ENCODE results near the gene TAPBPL.
"Not testable (repeated sequence)": the region's sequence is repeated elsewhere in the genome, so short reads cannot be mapped to it uniquely, and the experiment has no call there.

TAPBPL gene

GRCh38 chr12:6462234-6462995 is 10.6 kb downstream of the TAPBPL start:
- Histone ChIP-seq H3K4me1 (ENCODE audit: control insufficient read depth in 1 of 2, insufficient read depth in 2 of 2, low read length in 2 of 2) (peaks cover 36 to 43% of the 10 kb centered on the region in 2 donors), H3K4me3 (ENCODE audit: low read depth in 1 of 2, low read length in 2 of 2) (no peak overlapping the region), H3K36me3 (ENCODE audit: control insufficient read depth in 1 of 2, insufficient read depth in 2 of 2, low read length in 2 of 2) (peaks cover 50 to 87% of the 10 kb centered on the region in 2 donors), H3K27ac (ENCODE audit: low read depth, low read length) (no peak overlapping the region), H3K27me3 (ENCODE audit: control insufficient read depth in 1 of 2, insufficient read depth in 2 of 2, low read length in 2 of 2) (no peaks in the 10 kb centered on the region), H3K9me3 (ENCODE audit: control insufficient read depth in 1 of 2, low read length in 2 of 2) (no peaks in the 10 kb centered on the region), H3K9ac (ENCODE audit: low read depth in 1 of 2, low read length in 2 of 2) (peak overlapping the region in 1 of 2 donors; percentile 9)

- peaks cover 41 to 43% of the 10 kb centered on the region in 2 donors for H3K4me1 ChIP-seq (ENCODE audit: control insufficient read depth in 1 of 2, insufficient read depth in 2 of 2, low read length in 2 of 2)
- peak overlapping the region in 1 of 2 donors; percentile 2 for H3K9ac ChIP-seq (ENCODE audit: low read depth in 1 of 2, low read length in 2 of 2)
- H3K4me3 ChIP-seq (ENCODE audit: low read depth in 1 of 2, low read length in 2 of 2), result no peak overlapping the region
- H3K36me3 ChIP-seq (ENCODE audit: control insufficient read depth in 1 of 2, insufficient read depth in 2 of 2, low read length in 2 of 2), result peaks cover 44 to 80% of the 10 kb centered on the region in 2 donors
- no peak overlapping the region for H3K27ac ChIP-seq (ENCODE audit: low read depth, low read length)
- no peaks in the 10 kb centered on the region for H3K9me3 ChIP-seq (ENCODE audit: control insufficient read depth in 1 of 2, low read length in 2 of 2)
- H3K27me3 ChIP-seq (ENCODE audit: control insufficient read depth in 1 of 2, insufficient read depth in 2 of 2, low read length in 2 of 2), result no peaks in the 10 kb centered on the region
Observed at GRCh38 chr12:6463216-6463615, 11.4 kb downstream of the TAPBPL start.

GRCh38 chr12:6463858-6464257 is 12.0 kb downstream of the TAPBPL start:
- Histone ChIP-seq H3K4me3 (ENCODE audit: low read depth in 1 of 2, low read length in 2 of 2) (no peak overlapping the region), H3K27me3 (ENCODE audit: control insufficient read depth in 1 of 2, insufficient read depth in 2 of 2, low read length in 2 of 2) (no peaks in the 10 kb centered on the region), H3K36me3 (ENCODE audit: control insufficient read depth in 1 of 2, insufficient read depth in 2 of 2, low read length in 2 of 2) (peaks cover 38 to 74% of the 10 kb centered on the region in 2 donors), H3K4me1 (ENCODE audit: control insufficient read depth in 1 of 2, insufficient read depth in 2 of 2, low read length in 2 of 2) (peaks cover 47 to 48% of the 10 kb centered on the region in 2 donors), H3K9ac (ENCODE audit: low read depth in 1 of 2, low read length in 2 of 2) (no peak overlapping the region), H3K27ac (ENCODE audit: low read depth, low read length) (no peak overlapping the region), H3K9me3 (ENCODE audit: control insufficient read depth in 1 of 2, low read length in 2 of 2) (no peaks in the 10 kb centered on the region)

GRCh38 chr12:6464531-6464930 is 12.7 kb downstream of the TAPBPL start:
- peaks cover 32 to 67% of the 10 kb centered on the region in 2 donors for H3K36me3 ChIP-seq (ENCODE audit: control insufficient read depth in 1 of 2, insufficient read depth in 2 of 2, low read length in 2 of 2)
- no peaks in the 10 kb centered on the region for H3K9me3 ChIP-seq (ENCODE audit: control insufficient read depth in 1 of 2, low read length in 2 of 2)
- no peak overlapping the region for H3K27ac ChIP-seq (ENCODE audit: low read depth, low read length)
- no peak overlapping the region for H3K9ac ChIP-seq (ENCODE audit: low read depth in 1 of 2, low read length in 2 of 2)
- no peaks in the 10 kb centered on the region for H3K27me3 ChIP-seq (ENCODE audit: control insufficient read depth in 1 of 2, insufficient read depth in 2 of 2, low read length in 2 of 2)
- H3K4me1 ChIP-seq (ENCODE audit: control insufficient read depth in 1 of 2, insufficient read depth in 2 of 2, low read length in 2 of 2), result peaks cover 54% of the 10 kb centered on the region in 2 donors
- no peak overlapping the region for H3K4me3 ChIP-seq (ENCODE audit: low read depth in 1 of 2, low read length in 2 of 2)

- no peak overlapping the region for H3K27ac ChIP-seq (ENCODE audit: low read depth, low read length)
- peaks cover 55 to 58% of the 10 kb centered on the region in 2 donors for H3K4me1 ChIP-seq (ENCODE audit: control insufficient read depth in 1 of 2, insufficient read depth in 2 of 2, low read length in 2 of 2)
- H3K9ac ChIP-seq (ENCODE audit: low read depth in 1 of 2, low read length in 2 of 2), result no peak overlapping the region
- peaks cover 29 to 58% of the 10 kb centered on the region in 2 donors for H3K36me3 ChIP-seq (ENCODE audit: control insufficient read depth in 1 of 2, insufficient read depth in 2 of 2, low read length in 2 of 2)
- H3K27me3 ChIP-seq (ENCODE audit: control insufficient read depth in 1 of 2, insufficient read depth in 2 of 2, low read length in 2 of 2), result no peaks in the 10 kb centered on the region
- no peaks in the 10 kb centered on the region for H3K9me3 ChIP-seq (ENCODE audit: control insufficient read depth in 1 of 2, low read length in 2 of 2)
- no peak overlapping the region for H3K4me3 ChIP-seq (ENCODE audit: low read depth in 1 of 2, low read length in 2 of 2)
Observed at GRCh38 chr12:6465467-6466183, 13.8 kb downstream of the TAPBPL start.

GRCh38 chr12:6466184-6466573 is 14.3 kb downstream of the TAPBPL start:
- H3K4me3 ChIP-seq (ENCODE audit: low read depth in 1 of 2, low read length in 2 of 2), result no peak overlapping the region
- no peak overlapping the region for H3K9ac ChIP-seq (ENCODE audit: low read depth in 1 of 2, low read length in 2 of 2)
- H3K4me1 ChIP-seq (ENCODE audit: control insufficient read depth in 1 of 2, insufficient read depth in 2 of 2, low read length in 2 of 2), result peaks cover 51 to 56% of the 10 kb centered on the region in 2 donors
- H3K9me3 ChIP-seq (ENCODE audit: control insufficient read depth in 1 of 2, low read length in 2 of 2), result no peaks in the 10 kb centered on the region
- peaks cover 28 to 52% of the 10 kb centered on the region in 2 donors for H3K36me3 ChIP-seq (ENCODE audit: control insufficient read depth in 1 of 2, insufficient read depth in 2 of 2, low read length in 2 of 2)
- no peaks in the 10 kb centered on the region for H3K27me3 ChIP-seq (ENCODE audit: control insufficient read depth in 1 of 2, insufficient read depth in 2 of 2, low read length in 2 of 2)
- H3K27ac ChIP-seq (ENCODE audit: low read depth, low read length), result no peak overlapping the region

GRCh38 chr12:6466751-6467150 is 14.9 kb downstream of the TAPBPL start:
- not testable (repeated sequence) for H3K27me3 ChIP-seq (ENCODE audit: control insufficient read depth in 1 of 2, insufficient read depth in 2 of 2, low read length in 2 of 2); H3K9ac ChIP-seq (ENCODE audit: low read depth in 1 of 2, low read length in 2 of 2); H3K9me3 ChIP-seq (ENCODE audit: control insufficient read depth in 1 of 2, low read length in 2 of 2); H3K4me3 ChIP-seq (ENCODE audit: low read depth in 1 of 2, low read length in 2 of 2); H3K27ac ChIP-seq (ENCODE audit: low read depth, low read length)
- Histone ChIP-seq H3K4me1 (ENCODE audit: control insufficient read depth in 1 of 2, insufficient read depth in 2 of 2, low read length in 2 of 2) (peaks cover 48 to 53% of the 10 kb centered on the region in 2 donors), H3K36me3 (ENCODE audit: control insufficient read depth in 1 of 2, insufficient read depth in 2 of 2, low read length in 2 of 2) (peaks cover 22 to 46% of the 10 kb centered on the region in 2 donors)

GRCh38 chr12:6467571-6468282 is 15.9 kb downstream of the TAPBPL start:
- H3K4me1 ChIP-seq (ENCODE audit: control insufficient read depth in 1 of 2, insufficient read depth in 2 of 2, low read length in 2 of 2), result peaks cover 39 to 43% of the 10 kb centered on the region in 2 donors
- H3K36me3 ChIP-seq (ENCODE audit: control insufficient read depth in 1 of 2, insufficient read depth in 2 of 2, low read length in 2 of 2), result peaks cover 13 to 37% of the 10 kb centered on the region in 2 donors
- not testable (repeated sequence) for H3K4me3 ChIP-seq (ENCODE audit: low read depth in 1 of 2, low read length in 2 of 2); H3K27ac ChIP-seq (ENCODE audit: low read depth, low read length); H3K9me3 ChIP-seq (ENCODE audit: control insufficient read depth in 1 of 2, low read length in 2 of 2); H3K27me3 ChIP-seq (ENCODE audit: control insufficient read depth in 1 of 2, insufficient read depth in 2 of 2, low read length in 2 of 2)
- peak overlapping the region in 1 of 2 donors; percentile 11 for H3K9ac ChIP-seq (ENCODE audit: low read depth in 1 of 2, low read length in 2 of 2)

- Histone ChIP-seq H3K9ac (ENCODE audit: low read depth in 1 of 2, low read length in 2 of 2) (peak overlapping the region in 1 of 2 donors; percentile 11), H3K4me3 (ENCODE audit: low read depth in 1 of 2, low read length in 2 of 2) (no peak overlapping the region), H3K27ac (ENCODE audit: low read depth, low read length) (no peak overlapping the region), H3K4me1 (ENCODE audit: control insufficient read depth in 1 of 2, insufficient read depth in 2 of 2, low read length in 2 of 2) (peaks cover 34 to 38% of the 10 kb centered on the region in 2 donors), H3K27me3 (ENCODE audit: control insufficient read depth in 1 of 2, insufficient read depth in 2 of 2, low read length in 2 of 2) (no peaks in the 10 kb centered on the region), H3K36me3 (ENCODE audit: control insufficient read depth in 1 of 2, insufficient read depth in 2 of 2, low read length in 2 of 2) (peaks cover 8 to 32% of the 10 kb centered on the region in 2 donors), H3K9me3 (ENCODE audit: control insufficient read depth in 1 of 2, low read length in 2 of 2) (no peaks in the 10 kb centered on the region)
Observed at GRCh38 chr12:6468283-6468575, 16.4 kb downstream of the TAPBPL start.

GRCh38 chr12:6469092-6469491 is 17.2 kb downstream of the TAPBPL start:
- Histone ChIP-seq H3K27ac (ENCODE audit: low read depth, low read length) (no peak overlapping the region), H3K4me1 (ENCODE audit: control insufficient read depth in 1 of 2, insufficient read depth in 2 of 2, low read length in 2 of 2) (peaks cover 26 to 32% of the 10 kb centered on the region in 2 donors), H3K36me3 (ENCODE audit: control insufficient read depth in 1 of 2, insufficient read depth in 2 of 2, low read length in 2 of 2) (peaks cover 0 to 23% of the 10 kb centered on the region in 2 donors), H3K9me3 (ENCODE audit: control insufficient read depth in 1 of 2, low read length in 2 of 2) (no peaks in the 10 kb centered on the region), H3K27me3 (ENCODE audit: control insufficient read depth in 1 of 2, insufficient read depth in 2 of 2, low read length in 2 of 2) (no peaks in the 10 kb centered on the region), H3K4me3 (ENCODE audit: low read depth in 1 of 2, low read length in 2 of 2) (peak overlapping the region; percentile 85 to 88), H3K9ac (ENCODE audit: low read depth in 1 of 2, low read length in 2 of 2) (peak overlapping the region in 1 of 2 donors; percentile 0)
